Measurements from ENCODE around the gene GALR1. TPM values are rescaled to one million over a fixed set of nuclear protein-coding genes. Genes with fewer than 3 reads are reported as not detected.

Gene GALR1
- total RNA-seq, 2 experiments from 2014 or later: not detected

DNA sequence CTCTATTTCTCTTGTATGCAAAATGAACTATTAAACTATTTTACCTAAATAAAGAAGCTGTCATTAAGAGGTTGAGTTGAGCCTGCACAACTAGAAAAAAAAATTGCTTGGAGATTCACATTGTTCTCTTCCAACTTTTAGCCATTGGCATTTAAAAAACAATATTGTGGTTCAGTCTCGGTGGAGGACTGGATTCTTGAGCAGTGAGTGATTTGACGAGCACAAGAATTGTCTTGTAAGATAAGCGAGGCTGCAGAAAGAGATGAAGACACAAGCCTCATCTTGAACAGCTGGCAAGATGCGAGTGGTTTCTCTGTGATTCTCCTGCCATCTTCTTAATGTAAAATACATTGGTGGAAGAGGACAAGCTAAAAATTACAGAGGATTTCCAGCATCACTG lies 67.0 kb downstream of the GALR1 start:
- TF ChIP-seq, protein P1, sequence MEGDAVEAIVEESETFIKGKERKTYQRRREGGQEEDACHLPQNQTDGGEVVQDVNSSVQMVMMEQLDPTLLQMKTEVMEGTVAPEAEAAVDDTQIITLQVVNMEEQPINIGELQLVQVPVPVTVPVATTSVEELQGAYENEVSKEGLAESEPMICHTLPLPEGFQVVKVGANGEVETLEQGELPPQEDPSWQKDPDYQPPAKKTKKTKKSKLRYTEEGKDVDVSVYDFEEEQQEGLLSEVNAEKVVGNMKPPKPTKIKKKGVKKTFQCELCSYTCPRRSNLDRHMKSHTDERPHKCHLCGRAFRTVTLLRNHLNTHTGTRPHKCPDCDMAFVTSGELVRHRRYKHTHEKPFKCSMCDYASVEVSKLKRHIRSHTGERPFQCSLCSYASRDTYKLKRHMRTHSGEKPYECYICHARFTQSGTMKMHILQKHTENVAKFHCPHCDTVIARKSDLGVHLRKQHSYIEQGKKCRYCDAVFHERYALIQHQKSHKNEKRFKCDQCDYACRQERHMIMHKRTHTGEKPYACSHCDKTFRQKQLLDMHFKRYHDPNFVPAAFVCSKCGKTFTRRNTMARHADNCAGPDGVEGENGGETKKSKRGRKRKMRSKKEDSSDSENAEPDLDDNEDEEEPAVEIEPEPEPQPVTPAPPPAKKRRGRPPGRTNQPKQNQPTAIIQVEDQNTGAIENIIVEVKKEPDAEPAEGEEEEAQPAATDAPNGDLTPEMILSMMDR (IDR thresholded peaks at IDR 0.05): no peak
- ChIA-PET POLR2A (no interaction called here), CTCF (no interaction called here)
- Histone ChIP-seq H3K36me3 (ENCODE audit: insufficient read depth, low read length) (no peaks in the 10 kb centered on the region), H3K4me1 (ENCODE audit: insufficient read depth, low read length) (no peaks in the 10 kb centered on the region), H3K4me3 (ENCODE audit: low read length) (no peak overlapping the region), H3K9me3 (ENCODE audit: control insufficient read depth in 1 of 2, insufficient read depth in 1 of 2, low read length in 2 of 2) (no peaks in the 10 kb centered on the region), H3K27me3 (ENCODE audit: control insufficient read depth in 1 of 2, insufficient read depth in 2 of 2, low read length in 2 of 2) (peaks cover 8 to 14% of the 10 kb centered on the region in 2 experiments), H3K27ac (ENCODE audit: low read depth in 1 of 2, low read length in 2 of 2) (no peak overlapping the region)
- no peak for DNase-seq
- ATAC-seq (ENCODE audit: poor library complexity): no peak
- Mint-ChIP-seq H3K36me3 (ENCODE audit: low read depth) (no peaks in the 10 kb centered on the region), H3K27me3 (peaks cover 22% of the 10 kb centered on the region), H3K27ac (no peak overlapping the region), H3K4me1 (ENCODE audit: low read depth) (no peaks in the 10 kb centered on the region), H3K9me3 (no peaks in the 10 kb centered on the region), H3K4me3 (no peak overlapping the region)
- intact Hi-C loops (cut with DNase I, micrococcal nuclease): no loop called here

DNA sequence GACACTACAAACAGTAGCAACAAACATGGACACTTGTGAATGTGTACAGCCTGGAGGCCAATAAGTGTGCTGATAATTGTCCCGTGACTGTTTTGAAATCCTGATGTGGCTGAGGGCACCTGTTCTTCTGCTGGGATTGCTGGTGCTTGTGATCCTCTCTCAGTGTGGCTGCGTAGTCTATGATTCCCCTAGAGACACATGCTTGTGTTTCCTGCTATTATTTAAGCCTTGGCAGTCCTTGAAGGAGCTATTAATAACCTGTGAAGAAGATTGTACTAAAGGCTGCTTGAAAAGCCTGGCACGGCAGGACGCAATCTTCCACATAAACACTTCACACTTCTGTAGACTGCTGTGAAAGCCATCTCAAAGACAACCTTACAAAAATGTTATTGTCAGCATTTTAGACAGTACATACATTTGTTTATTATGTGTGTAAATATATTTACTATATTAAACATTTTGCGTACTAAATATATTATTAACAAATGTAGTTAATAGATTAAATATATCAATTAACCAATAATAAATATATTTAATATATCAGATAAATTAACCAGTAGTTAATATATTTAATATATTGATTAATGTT lies 71.4 kb downstream of the GALR1 start:
- ChIA-PET CTCF (no interaction called here), POLR2A (no interaction called here)
- Mint-ChIP-seq H3K27me3 (peaks cover 40% of the 10 kb centered on the region), H3K4me3 (no peak overlapping the region), H3K36me3 (ENCODE audit: low read depth) (no peaks in the 10 kb centered on the region), H3K9me3 (no peaks in the 10 kb centered on the region), H3K27ac (no peak overlapping the region), H3K4me1 (ENCODE audit: low read depth) (no peaks in the 10 kb centered on the region)
- ATAC-seq (ENCODE audit: poor library complexity) (no peak), DNase-seq (no peak)
- Histone ChIP-seq H3K36me3 (ENCODE audit: insufficient read depth, low read length) (no peaks in the 10 kb centered on the region), H3K27me3 (ENCODE audit: control insufficient read depth in 1 of 2, insufficient read depth in 2 of 2, low read length in 2 of 2) (peaks cover 8 to 14% of the 10 kb centered on the region in 2 experiments), H3K4me1 (ENCODE audit: insufficient read depth, low read length) (no peaks in the 10 kb centered on the region), H3K27ac (ENCODE audit: low read depth in 1 of 2, low read length in 2 of 2) (no peak overlapping the region), H3K9me3 (ENCODE audit: control insufficient read depth in 1 of 2, insufficient read depth in 1 of 2, low read length in 2 of 2) (no peaks in the 10 kb centered on the region), H3K4me3 (ENCODE audit: low read length) (no peak overlapping the region)
- TF ChIP-seq, protein P1 (IDR thresholded peaks at IDR 0.05): no peak
- intact Hi-C loops (cut with DNase I, micrococcal nuclease): no loop called here

DNA sequence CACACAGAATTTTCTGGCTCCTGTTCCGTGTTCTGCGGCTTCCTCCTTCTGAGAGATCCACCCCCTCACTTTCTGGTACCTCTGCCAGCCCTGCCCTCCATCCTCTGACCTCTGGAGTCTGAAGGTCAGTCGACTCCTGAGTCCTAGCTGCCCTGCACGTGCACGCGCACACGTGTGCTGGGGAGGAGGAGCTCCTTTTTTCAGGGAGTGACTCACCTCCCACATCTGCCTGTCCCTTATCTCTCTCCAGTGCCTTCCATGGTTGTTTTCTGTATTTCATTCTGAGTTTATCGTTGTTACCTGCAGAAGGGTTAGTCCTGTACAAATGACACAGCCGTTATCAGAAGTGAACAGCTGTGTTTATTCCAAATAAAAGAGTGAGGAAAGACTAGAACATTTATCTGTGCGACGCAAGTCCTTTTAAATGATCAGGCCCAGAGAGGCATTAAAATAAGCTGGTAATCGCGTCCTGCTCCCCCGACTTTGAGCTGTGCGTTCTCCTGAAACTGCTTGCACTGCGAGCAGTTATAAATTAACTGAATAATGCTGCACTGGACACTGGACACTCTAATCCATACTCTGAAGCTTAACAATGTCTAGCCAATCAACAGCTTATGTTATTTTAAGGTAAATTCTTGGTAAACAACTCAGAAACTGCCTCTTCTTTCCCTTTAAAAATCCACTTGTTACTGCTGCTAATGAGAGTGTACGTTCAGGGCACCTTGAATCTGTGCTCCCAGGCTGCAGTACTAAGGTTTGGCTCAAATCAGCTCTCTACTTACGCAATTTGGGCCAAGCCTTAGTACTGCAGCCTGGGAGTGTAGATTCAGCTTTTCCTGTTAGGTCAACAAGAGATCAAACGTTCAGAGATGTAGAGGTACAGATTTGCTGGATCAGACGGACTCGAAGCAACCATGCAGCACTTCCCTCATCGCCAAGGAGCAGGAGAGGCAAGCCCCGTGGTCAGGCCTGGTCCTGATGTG lies 72.5 kb downstream of the GALR1 start:
- Mint-ChIP-seq H3K4me1 (ENCODE audit: low read depth) (no peaks in the 10 kb centered on the region), H3K27ac (no peak overlapping the region), H3K27me3 (peaks cover 40% of the 10 kb centered on the region), H3K4me3 (no peak overlapping the region), H3K9me3 (no peaks in the 10 kb centered on the region), H3K36me3 (ENCODE audit: low read depth) (no peaks in the 10 kb centered on the region)
- Histone ChIP-seq H3K27ac (ENCODE audit: low read depth in 1 of 2, low read length in 2 of 2) (no peak overlapping the region), H3K9me3 (ENCODE audit: control insufficient read depth in 1 of 2, insufficient read depth in 1 of 2, low read length in 2 of 2) (no peaks in the 10 kb centered on the region), H3K27me3 (ENCODE audit: control insufficient read depth in 1 of 2, insufficient read depth in 2 of 2, low read length in 2 of 2) (peaks cover 8 to 14% of the 10 kb centered on the region in 2 experiments), H3K36me3 (ENCODE audit: insufficient read depth, low read length) (no peaks in the 10 kb centered on the region), H3K4me1 (ENCODE audit: insufficient read depth, low read length) (no peaks in the 10 kb centered on the region), H3K4me3 (ENCODE audit: low read length) (no peak overlapping the region)
- ChIA-PET POLR2A (no interaction called here), CTCF (interaction anchor here (1.4 kb wide), 1 partner anchor 10 kb away, joined by 3 read pairs; no protein-coding TSS in a partner anchor)
- intact Hi-C loops (cut with DNase I, micrococcal nuclease): no loop called here
- DNase-seq (no peak), ATAC-seq (ENCODE audit: poor library complexity) (no peak)
- TF ChIP-seq, protein P1 (IDR thresholded peaks at IDR 0.05): no peak

All from CD4-positive, alpha-beta T cell (primary cell).